Uterus (tissue), 2 donors: Measurements from ENCODE around the gene KCNJ16.

Experiments used
- POLR2A ChIP-seq, 2 donors: fragments of 450-650 bp; IDR thresholded peaks; one replicate each; pipeline ENCODE4 v1.6.1; 2016; ENCODE audit warnings: antibody characterized with exemption in 2 of 2, mild to moderate bottlenecking in 1 of 2, moderate library complexity in 1 of 2
- TF ChIP-seq, protein P1 (sequence below), 4 experiments: fragments of 200-600 bp in 2 of 4; fragments of 450-650 bp in 2 of 4; sonication (generic) in 2 of 4; IDR thresholded peaks; one replicate each; pipeline ENCODE4 v1.5.1; 2016 to 2019; ENCODE audit warnings: antibody characterized with exemption in 4 of 4, mild to moderate bottlenecking in 2 of 4, moderate library complexity in 1 of 4

- TF ChIP-seq POLR2A (IDR thresholded peaks at IDR 0.05), result no peak
- TF ChIP-seq, protein P1, sequence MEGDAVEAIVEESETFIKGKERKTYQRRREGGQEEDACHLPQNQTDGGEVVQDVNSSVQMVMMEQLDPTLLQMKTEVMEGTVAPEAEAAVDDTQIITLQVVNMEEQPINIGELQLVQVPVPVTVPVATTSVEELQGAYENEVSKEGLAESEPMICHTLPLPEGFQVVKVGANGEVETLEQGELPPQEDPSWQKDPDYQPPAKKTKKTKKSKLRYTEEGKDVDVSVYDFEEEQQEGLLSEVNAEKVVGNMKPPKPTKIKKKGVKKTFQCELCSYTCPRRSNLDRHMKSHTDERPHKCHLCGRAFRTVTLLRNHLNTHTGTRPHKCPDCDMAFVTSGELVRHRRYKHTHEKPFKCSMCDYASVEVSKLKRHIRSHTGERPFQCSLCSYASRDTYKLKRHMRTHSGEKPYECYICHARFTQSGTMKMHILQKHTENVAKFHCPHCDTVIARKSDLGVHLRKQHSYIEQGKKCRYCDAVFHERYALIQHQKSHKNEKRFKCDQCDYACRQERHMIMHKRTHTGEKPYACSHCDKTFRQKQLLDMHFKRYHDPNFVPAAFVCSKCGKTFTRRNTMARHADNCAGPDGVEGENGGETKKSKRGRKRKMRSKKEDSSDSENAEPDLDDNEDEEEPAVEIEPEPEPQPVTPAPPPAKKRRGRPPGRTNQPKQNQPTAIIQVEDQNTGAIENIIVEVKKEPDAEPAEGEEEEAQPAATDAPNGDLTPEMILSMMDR (IDR thresholded peaks at IDR 0.05), result no peak
Observed at GRCh38 chr17:70184207-70184606, 109.2 kb downstream of the KCNJ16 start.
